ENCODE measurements around the gene DAPK1. TPM values are rescaled to one million over a fixed set of nuclear protein-coding genes. Genes with fewer than 3 reads are reported as not detected.

The DAPK1 gene
- 42.8 TPM for polyA plus RNA-seq (2013, experiment 1 of 2)
- polyA plus RNA-seq (2013, experiment 2 of 2) = 41.2 TPM

- H3K4me1 ChIP-seq (ENCODE audit: insufficient read depth, low read length) = peaks cover 16% of the 10 kb centered on the region
- WGBS = under 1% methylated on average over 55 of the region's 55 CpGs
- no peaks in the 10 kb centered on the region for H3K9me3 ChIP-seq (ENCODE audit: insufficient read depth, low read depth, low read length)
- H3K36me3 ChIP-seq (ENCODE audit: insufficient read depth, low read length) = peaks cover 28% of the 10 kb centered on the region
- H3K9ac ChIP-seq (ENCODE audit: low read depth, low read length) = peak within 1 kb of the TSS; percentile 93
- H3K27ac ChIP-seq (ENCODE audit: low read depth, low read length) = peak within 1 kb of the TSS; percentile 76
- peaks cover 10% of the 10 kb centered on the region for H3K27me3 ChIP-seq (ENCODE audit: insufficient read depth, low read length)
- peak within 1 kb of the TSS; percentile 96 for H3K4me3 ChIP-seq (ENCODE audit: low read length)
Observed at GRCh38 chr9:87497604-87498045, at the start of gene DAPK1. DAPK1 (plus strand) TSS chr9:87497867; CDS start chr9:87499078, 1,211 bp downstream.

GRCh38 chr9:87451149-87451548 lies 46.5 kb upstream of the DAPK1 start:
- H3K27ac ChIP-seq (ENCODE audit: low read depth, low read length) = no peak overlapping the region
- H3K4me1 ChIP-seq (ENCODE audit: insufficient read depth, low read length) = no peaks in the 10 kb centered on the region
- H3K4me3 ChIP-seq (ENCODE audit: low read length) = no peak overlapping the region
- peaks cover 18% of the 10 kb centered on the region for H3K9me3 ChIP-seq (ENCODE audit: insufficient read depth, low read depth, low read length)
- no peaks in the 10 kb centered on the region for H3K27me3 ChIP-seq (ENCODE audit: insufficient read depth, low read length)
- H3K36me3 ChIP-seq (ENCODE audit: insufficient read depth, low read length) = no peaks in the 10 kb centered on the region
- H3K9ac ChIP-seq (ENCODE audit: low read depth, low read length) = no peak overlapping the region
- WGBS = 95% methylated on average over 6 of the region's 6 CpGs

GRCh38 chr9:87455407-87455806 lies 42.3 kb upstream of the DAPK1 start:
- H3K27me3 ChIP-seq (ENCODE audit: insufficient read depth, low read length) = no peaks in the 10 kb centered on the region
- no peak overlapping the region for H3K9ac ChIP-seq (ENCODE audit: low read depth, low read length)
- 79% methylated on average over 1 of the region's 1 CpG for WGBS
- no peak overlapping the region for H3K27ac ChIP-seq (ENCODE audit: low read depth, low read length)
- H3K9me3 ChIP-seq (ENCODE audit: insufficient read depth, low read depth, low read length) = peaks cover 23% of the 10 kb centered on the region
- H3K36me3 ChIP-seq (ENCODE audit: insufficient read depth, low read length) = no peaks in the 10 kb centered on the region
- no peak overlapping the region for H3K4me3 ChIP-seq (ENCODE audit: low read length)
- no peaks in the 10 kb centered on the region for H3K4me1 ChIP-seq (ENCODE audit: insufficient read depth, low read length)

GRCh38 chr9:87461256-87461655 lies 36.4 kb upstream of the DAPK1 start:
- Histone ChIP-seq H3K9ac (ENCODE audit: low read depth, low read length) (no peak overlapping the region), H3K36me3 (ENCODE audit: insufficient read depth, low read length) (no peaks in the 10 kb centered on the region), H3K27me3 (ENCODE audit: insufficient read depth, low read length) (no peaks in the 10 kb centered on the region), H3K27ac (ENCODE audit: low read depth, low read length) (no peak overlapping the region), H3K4me3 (ENCODE audit: low read length) (no peak overlapping the region), H3K4me1 (ENCODE audit: insufficient read depth, low read length) (peaks cover 6% of the 10 kb centered on the region), H3K9me3 (ENCODE audit: insufficient read depth, low read depth, low read length) (peaks cover 4% of the 10 kb centered on the region; the same call in 1 of the 2 replicates)
- WGBS = 100% methylated on average over 2 of the region's 4 CpGs

GRCh38 chr9:87464110-87464991 lies 33.3 kb upstream of the DAPK1 start:
- Histone ChIP-seq H3K9ac (ENCODE audit: low read depth, low read length) (no peak overlapping the region), H3K27ac (ENCODE audit: low read depth, low read length) (no peak overlapping the region), H3K4me1 (ENCODE audit: insufficient read depth, low read length) (peaks cover 6% of the 10 kb centered on the region), H3K4me3 (ENCODE audit: low read length) (no peak overlapping the region), H3K9me3 (ENCODE audit: insufficient read depth, low read depth, low read length) (no peaks in the 10 kb centered on the region), H3K36me3 (ENCODE audit: insufficient read depth, low read length) (no peaks in the 10 kb centered on the region), H3K27me3 (ENCODE audit: insufficient read depth, low read length) (no peaks in the 10 kb centered on the region)
- WGBS = 88% methylated on average over 7 of the region's 7 CpGs

- WGBS = 100% methylated on average over 1 of the region's 1 CpG
- H3K27me3 ChIP-seq (ENCODE audit: insufficient read depth, low read length) = no peaks in the 10 kb centered on the region
- H3K4me3 ChIP-seq (ENCODE audit: low read length) = no peak overlapping the region
- H3K27ac ChIP-seq (ENCODE audit: low read depth, low read length) = no peak overlapping the region
- H3K9ac ChIP-seq (ENCODE audit: low read depth, low read length) = no peak overlapping the region
- H3K4me1 ChIP-seq (ENCODE audit: insufficient read depth, low read length) = peaks cover 6% of the 10 kb centered on the region
- H3K9me3 ChIP-seq (ENCODE audit: insufficient read depth, low read depth, low read length) = no peaks in the 10 kb centered on the region
- no peaks in the 10 kb centered on the region for H3K36me3 ChIP-seq (ENCODE audit: insufficient read depth, low read length)
Observed at GRCh38 chr9:87464992-87465378, 32.7 kb upstream of the DAPK1 start.

- Histone ChIP-seq H3K36me3 (ENCODE audit: insufficient read depth, low read length) (no peaks in the 10 kb centered on the region), H3K4me3 (ENCODE audit: low read length) (no peak overlapping the region), H3K27ac (ENCODE audit: low read depth, low read length) (no peak overlapping the region), H3K9ac (ENCODE audit: low read depth, low read length) (no peak overlapping the region), H3K4me1 (ENCODE audit: insufficient read depth, low read length) (peaks cover 6% of the 10 kb centered on the region), H3K27me3 (ENCODE audit: insufficient read depth, low read length) (no peaks in the 10 kb centered on the region), H3K9me3 (ENCODE audit: insufficient read depth, low read depth, low read length) (no peaks in the 10 kb centered on the region)
- 78% methylated on average over 3 of the region's 3 CpGs for WGBS
Observed at GRCh38 chr9:87465816-87466215, 31.9 kb upstream of the DAPK1 start.

- no peak overlapping the region for H3K27ac ChIP-seq (ENCODE audit: low read depth, low read length)
- no peak overlapping the region for H3K9ac ChIP-seq (ENCODE audit: low read depth, low read length)
- H3K4me3 ChIP-seq (ENCODE audit: low read length) = no peak overlapping the region
- no peaks in the 10 kb centered on the region for H3K9me3 ChIP-seq (ENCODE audit: insufficient read depth, low read depth, low read length)
- no peaks in the 10 kb centered on the region; the same call in 1 of the 2 replicates for H3K4me1 ChIP-seq (ENCODE audit: insufficient read depth, low read length)
- no peaks in the 10 kb centered on the region for H3K36me3 ChIP-seq (ENCODE audit: insufficient read depth, low read length)
- 93% methylated on average over 6 of the region's 6 CpGs for WGBS
- no peaks in the 10 kb centered on the region for H3K27me3 ChIP-seq (ENCODE audit: insufficient read depth, low read length)
Observed at GRCh38 chr9:87467187-87467586, 30.5 kb upstream of the DAPK1 start.

- no peaks in the 10 kb centered on the region; the same call in 1 of the 2 replicates for H3K4me1 ChIP-seq (ENCODE audit: insufficient read depth, low read length)
- WGBS = 70% methylated on average over 3 of the region's 3 CpGs
- H3K4me3 ChIP-seq (ENCODE audit: low read length) = no peak overlapping the region
- H3K9ac ChIP-seq (ENCODE audit: low read depth, low read length) = no peak overlapping the region
- no peaks in the 10 kb centered on the region for H3K36me3 ChIP-seq (ENCODE audit: insufficient read depth, low read length)
- no peak overlapping the region for H3K27ac ChIP-seq (ENCODE audit: low read depth, low read length)
- no peaks in the 10 kb centered on the region for H3K27me3 ChIP-seq (ENCODE audit: insufficient read depth, low read length)
- no peaks in the 10 kb centered on the region for H3K9me3 ChIP-seq (ENCODE audit: insufficient read depth, low read depth, low read length)
Observed at GRCh38 chr9:87469793-87470465, 27.7 kb upstream of the DAPK1 start.

GRCh38 chr9:87471746-87472145 lies 25.9 kb upstream of the DAPK1 start:
- no peaks in the 10 kb centered on the region for H3K9me3 ChIP-seq (ENCODE audit: insufficient read depth, low read depth, low read length)
- H3K36me3 ChIP-seq (ENCODE audit: insufficient read depth, low read length) = no peaks in the 10 kb centered on the region
- 98% methylated on average over 2 of the region's 2 CpGs for WGBS
- no peaks in the 10 kb centered on the region for H3K27me3 ChIP-seq (ENCODE audit: insufficient read depth, low read length)
- no peak overlapping the region for H3K27ac ChIP-seq (ENCODE audit: low read depth, low read length)
- H3K4me3 ChIP-seq (ENCODE audit: low read length) = no peak overlapping the region
- H3K9ac ChIP-seq (ENCODE audit: low read depth, low read length) = no peak overlapping the region
- H3K4me1 ChIP-seq (ENCODE audit: insufficient read depth, low read length) = no peaks in the 10 kb centered on the region

- H3K9ac ChIP-seq (ENCODE audit: low read depth, low read length) = no peak overlapping the region
- H3K4me1 ChIP-seq (ENCODE audit: insufficient read depth, low read length) = no peaks in the 10 kb centered on the region
- H3K27ac ChIP-seq (ENCODE audit: low read depth, low read length) = no peak overlapping the region
- H3K27me3 ChIP-seq (ENCODE audit: insufficient read depth, low read length) = no peaks in the 10 kb centered on the region
- WGBS = 100% methylated on average over 1 of the region's 2 CpGs
- no peaks in the 10 kb centered on the region for H3K9me3 ChIP-seq (ENCODE audit: insufficient read depth, low read depth, low read length)
- no peak overlapping the region for H3K4me3 ChIP-seq (ENCODE audit: low read length)
- no peaks in the 10 kb centered on the region for H3K36me3 ChIP-seq (ENCODE audit: insufficient read depth, low read length)
Observed at GRCh38 chr9:87475463-87475862, 22.2 kb upstream of the DAPK1 start.
